NT2/D1 (cell line): ENCODE data around the gene PRR23E.

Experiments
- SUZ12 ChIP-seq: IDR thresholded peaks from 2 replicates; pipeline ENCODE4 v1.6.1; 2011; ENCODE audit not compliant: insufficient read length, insufficient read depth; ENCODE audit errors: extremely low read depth
- YY1 ChIP-seq: IDR thresholded peaks from 2 replicates; pipeline ENCODE4 v1.6.1; 2011; ENCODE audit not compliant: insufficient read length, insufficient read depth
- ZNF274 ChIP-seq: IDR thresholded peaks from 2 replicates; pipeline ENCODE4 v1.6.1; 2011; ENCODE audit warnings: mild to moderate bottlenecking, low read depth, low read length

DNA sequence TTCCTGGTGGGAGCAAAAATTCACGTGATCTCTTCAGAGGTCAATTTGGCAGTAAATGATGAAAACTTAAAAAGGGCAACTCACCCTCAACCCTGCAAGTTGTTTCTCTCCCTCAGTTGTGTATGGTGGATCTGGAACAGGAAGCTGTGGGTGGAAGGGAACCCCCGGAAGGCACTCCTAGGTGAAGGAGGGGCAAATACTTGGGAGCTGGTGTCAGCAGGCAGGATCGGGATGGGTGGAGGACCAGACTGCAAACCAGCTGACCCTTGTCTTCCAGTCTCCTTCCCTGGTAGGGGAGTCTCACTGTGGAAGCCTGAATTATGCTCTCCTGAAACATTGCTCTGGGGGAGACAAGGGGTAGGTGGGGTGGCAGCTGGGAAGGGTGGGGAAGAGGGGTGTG lies 33.5 kb downstream of the PRR23E start:
- TF ChIP-seq YY1, result no peak
- TF ChIP-seq ZNF274, result no peak
- no peak for TF ChIP-seq SUZ12
